GM12878 (cell line): ENCODE data around the gene LASP1. TPM values are rescaled to one million over a fixed set of nuclear protein-coding genes. Genes with fewer than 3 reads are reported as not detected.

Source experiments
- ATAC-seq: fragments of 200-7000 bp; cut with Tn5 transposase; 3 replicates; pipeline ENCODE4 v1.9.1; 2020; ENCODE audit warnings: mild to moderate bottlenecking, moderate library complexity
- BruUV-seq: library from RNA; stranded (reverse); fragments of 400-500 nt; replicated peaks from 2 replicates; lab custom pipeline; 2021; lab: Mats Ljungman, UMichigan
- CTCF ChIA-PET: fragments of 300-600 bp; sonication (Branson Sonifier 250); formaldehyde crosslinking; extraction: SDS; loops from one replicate; lab custom pipeline; 2021; ENCODE audit warnings: inconsistent platforms; lab: Yijun Ruan, JAX
- POLR2A ChIA-PET: fragments of 350-600 bp; formaldehyde crosslinking; extraction: SDS; loops from one replicate; lab custom pipeline; 2021; ENCODE audit warnings: inconsistent platforms; lab: Charles Lee
- RAD21 ChIA-PET: fragments of 300-600 bp; sonication (Branson Sonifier 250); formaldehyde crosslinking; loops from one replicate; lab custom pipeline; 2023; ENCODE audit warnings: antibody characterized with exemption; ENCODE audit not compliant: unreplicated experiment; lab: Charles Lee
- SMC1A ChIA-PET: fragments of 300-600 bp; sonication (Branson Sonifier 250); formaldehyde crosslinking; loops from one replicate; lab custom pipeline; 2023; ENCODE audit not compliant: unreplicated experiment, uncharacterized antibody; lab: Charles Lee
- DNase-seq: peaks from one replicate; pipeline ENCODE4 v3.0.0-alpha.2; 2011; ENCODE audit warnings: low read depth, low spot score
- FAIRE-seq: peaks from 3 replicates; lab custom pipeline; 2011; peaks lifted over from hg19 to GRCh38; lab: Jason Lieb, UNC
- H2AFZ ChIP-seq: 2 replicates; pipeline ENCODE4 v1.6.0; 2011; ENCODE audit warnings: low read depth, low read length, control low read depth; ENCODE audit not compliant: control insufficient read depth
- H3K27ac ChIP-seq: 2 replicates; pipeline ENCODE4 v1.5.1; 2011; ENCODE audit warnings: control low read depth; ENCODE audit not compliant: control insufficient read depth, insufficient read depth
- H3K27me3 ChIP-seq, 2 experiments: replicated peaks in 1 of 2; 2 replicates each; pipeline versions ENCODE4 v1.6.0 to v1.6.1; 2011; ENCODE audit warnings: low read length in 1 of 2; ENCODE audit not compliant: control insufficient read depth in 2 of 2, insufficient read depth in 2 of 2
- H3K36me3 ChIP-seq, 2 experiments: 2 replicates each; pipeline ENCODE4 v1.5.1; 2011; ENCODE audit warnings: low read length in 1 of 2; ENCODE audit not compliant: control insufficient read depth in 2 of 2, insufficient read depth in 2 of 2
- H3K4me1 ChIP-seq: 2 replicates; pipeline ENCODE4 v1.6.1; 2011; ENCODE audit warnings: mild to moderate bottlenecking, low read length, moderate library complexity, mixed read lengths; ENCODE audit not compliant: control insufficient read depth, insufficient read depth
- H3K4me2 ChIP-seq: 2 replicates; pipeline ENCODE4 v1.6.0; 2011; ENCODE audit warnings: control low read depth; ENCODE audit not compliant: control insufficient read depth, insufficient read depth
- H3K4me3 ChIP-seq: fragments of 200-600 bp; sonication (generic); 2 replicates; pipeline ENCODE4 v1.5.1; 2016
- H3K79me2 ChIP-seq: 2 replicates; pipeline ENCODE4 v1.6.0; 2011; ENCODE audit warnings: low read length; ENCODE audit not compliant: control insufficient read depth, insufficient read depth
- H3K9ac ChIP-seq: 2 replicates; pipeline ENCODE4 v1.8.0; 2011; ENCODE audit warnings: low read length, control low read depth, mixed read lengths; ENCODE audit not compliant: control insufficient read depth, insufficient read depth
- H3K9me3 ChIP-seq: replicated peaks from 3 replicates; pipeline ENCODE4 v1.5.1; 2011; ENCODE audit warnings: mild to moderate bottlenecking, low read length; ENCODE audit not compliant: control insufficient read depth, insufficient read depth
- H4K20me1 ChIP-seq: 2 replicates; pipeline ENCODE4 v1.6.0; 2011; ENCODE audit not compliant: control insufficient read depth, insufficient read depth
- EP300 ChIP-seq, 2 experiments: fragments of 150-350 bp in 1 of 2; IDR thresholded peaks; 2 replicates each; pipeline ENCODE4 v1.6.1; 2011 to 2012; ENCODE audit warnings: low read depth in 2 of 2, low read length in 2 of 2, borderline replicate concordance in 1 of 2, improper control_type of control experiment in 1 of 2, inconsistent platforms in 1 of 2; ENCODE audit not compliant: control insufficient read depth in 1 of 2
- POLR2AphosphoS5 ChIP-seq: IDR thresholded peaks from 2 replicates; pipeline ENCODE4 v1.6.1; 2011; ENCODE audit warnings: mild to moderate bottlenecking, low read length, inconsistent platforms
- REST ChIP-seq: IDR thresholded peaks from 2 replicates; pipeline ENCODE4 v1.6.1; 2012; ENCODE audit warnings: mild to moderate bottlenecking, low read depth, low read length
- SMC3 ChIP-seq: IDR thresholded peaks from 2 replicates; pipeline ENCODE4 v1.6.1; 2011; ENCODE audit warnings: low read length, improper control_type of control experiment, borderline replicate concordance
- WGBS: methylation state at CpG from one replicate; pipeline ENCODE4 v1.1.6; 2016; ENCODE audit warnings: low lambda C conversion rate; ENCODE audit not compliant: insufficient replicate concordance, insufficient coverage; ENCODE audit errors: missing lambda C conversion rate; 5-methylcytosine and 5-hydroxymethylcytosine counted together
- in situ Hi-C: fragments of 300-500 bp; cut with MboI; formaldehyde crosslinking; loops from 9 replicates; pipeline ENCODE4 v1.14.3; 2018; ENCODE audit warnings: mixed read lengths
- intact Hi-C: fragments of 100-400 bp; cut with micrococcal nuclease; formaldehyde crosslinking; loops from one replicate; pipeline ENCODE4 v1.14.2; 2022; ENCODE audit not compliant: unreplicated experiment
- polyA plus RNA-seq, 11 experiments: library from polyadenylated mRNA; depleted of rRNA in 4 of 11; unstranded in 6 of 11; stranded (reverse) in 5 of 11; fragments of >200 nt; fragmentation: Nextera tagmentation in 4 of 11; fragmentation: Illumina TruSeq in 1 of 11; extraction: Ambion mirVana in 4 of 11; extraction: Trizol in 1 of 11; gene quantifications; 1 replicate in 1 of 11; 2 replicates in 10 of 11; pipeline versions ENCODE4 v1.2.1 to v1.2.3, GENCODE V29; 2011 to 2016; ENCODE audit warnings: inconsistent platforms in 2 of 11, missing spikeins in 2 of 11, low read depth in 1 of 11
- total RNA-seq, 4 experiments: library from RNA; depleted of rRNA in 3 of 4; stranded (reverse); fragments of >200 nt in 3 of 4; fragmentation: Illumina TruSeq in 1 of 4; extraction: Trizol in 1 of 4; gene quantifications; 2 replicates each; pipeline versions ENCODE4 v1.2.1 to v1.2.3, GENCODE V29; 2013 to 2021
- TF ChIP-seq, protein P1 (sequence below): IDR thresholded peaks from 2 replicates; pipeline ENCODE4 v1.6.1; 2012; ENCODE audit warnings: low read depth, low read length, improper control_type of control experiment
- TF ChIP-seq, protein P2 (sequence below): IDR thresholded peaks from 2 replicates; pipeline ENCODE4 v1.6.1; 2012; ENCODE audit warnings: improper control_type of control experiment, low read depth, low read length; ENCODE audit not compliant: insufficient replicate concordance

LASP1 gene
- total and polyA plus RNA-seq, 10 of the 15 experiments (the other 5 are each of a cell fraction or from before 2014, with no cell fraction given): 21.0 to 114 (median 59.3) TPM

DNA sequence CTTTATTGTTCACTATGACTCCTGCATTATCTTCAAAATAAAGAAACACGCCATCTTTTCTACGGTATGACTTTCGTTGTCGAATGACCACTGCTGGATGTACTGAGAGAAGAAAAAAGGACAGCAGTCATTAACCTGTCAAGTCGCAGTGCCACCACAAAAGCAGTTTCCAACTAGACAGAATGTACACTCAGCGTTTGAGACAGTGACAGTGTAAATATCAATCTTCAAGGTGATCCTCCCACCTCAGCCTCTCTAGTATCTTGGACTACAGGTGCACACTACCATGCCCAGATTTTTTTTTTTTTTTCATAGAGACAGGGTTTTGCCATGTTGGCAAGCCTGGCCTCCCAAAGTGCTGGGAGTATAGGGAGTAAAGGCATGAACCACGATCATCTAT lies 19.5 kb upstream of the LASP1 start:
- peaks cover 8 to 47% of the 10 kb centered on the region in 2 experiments for H3K36me3 ChIP-seq
- SMC1A ChIA-PET: interaction anchor here (2.2 kb wide), 1 partner anchor 25 kb away, joined by 7 read pairs; the partner anchor contains the start of gene CWC25
- peaks cover 16% of the 10 kb centered on the region; the same call in 1 of the 2 replicates for H4K20me1 ChIP-seq
- intact Hi-C loops: no loop called here
- TF ChIP-seq SMC3: no peak
- TF ChIP-seq, protein P1, sequence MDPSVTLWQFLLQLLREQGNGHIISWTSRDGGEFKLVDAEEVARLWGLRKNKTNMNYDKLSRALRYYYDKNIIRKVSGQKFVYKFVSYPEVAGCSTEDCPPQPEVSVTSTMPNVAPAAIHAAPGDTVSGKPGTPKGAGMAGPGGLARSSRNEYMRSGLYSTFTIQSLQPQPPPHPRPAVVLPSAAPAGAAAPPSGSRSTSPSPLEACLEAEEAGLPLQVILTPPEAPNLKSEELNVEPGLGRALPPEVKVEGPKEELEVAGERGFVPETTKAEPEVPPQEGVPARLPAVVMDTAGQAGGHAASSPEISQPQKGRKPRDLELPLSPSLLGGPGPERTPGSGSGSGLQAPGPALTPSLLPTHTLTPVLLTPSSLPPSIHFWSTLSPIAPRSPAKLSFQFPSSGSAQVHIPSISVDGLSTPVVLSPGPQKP: no peak
- TF ChIP-seq, protein P2, sequence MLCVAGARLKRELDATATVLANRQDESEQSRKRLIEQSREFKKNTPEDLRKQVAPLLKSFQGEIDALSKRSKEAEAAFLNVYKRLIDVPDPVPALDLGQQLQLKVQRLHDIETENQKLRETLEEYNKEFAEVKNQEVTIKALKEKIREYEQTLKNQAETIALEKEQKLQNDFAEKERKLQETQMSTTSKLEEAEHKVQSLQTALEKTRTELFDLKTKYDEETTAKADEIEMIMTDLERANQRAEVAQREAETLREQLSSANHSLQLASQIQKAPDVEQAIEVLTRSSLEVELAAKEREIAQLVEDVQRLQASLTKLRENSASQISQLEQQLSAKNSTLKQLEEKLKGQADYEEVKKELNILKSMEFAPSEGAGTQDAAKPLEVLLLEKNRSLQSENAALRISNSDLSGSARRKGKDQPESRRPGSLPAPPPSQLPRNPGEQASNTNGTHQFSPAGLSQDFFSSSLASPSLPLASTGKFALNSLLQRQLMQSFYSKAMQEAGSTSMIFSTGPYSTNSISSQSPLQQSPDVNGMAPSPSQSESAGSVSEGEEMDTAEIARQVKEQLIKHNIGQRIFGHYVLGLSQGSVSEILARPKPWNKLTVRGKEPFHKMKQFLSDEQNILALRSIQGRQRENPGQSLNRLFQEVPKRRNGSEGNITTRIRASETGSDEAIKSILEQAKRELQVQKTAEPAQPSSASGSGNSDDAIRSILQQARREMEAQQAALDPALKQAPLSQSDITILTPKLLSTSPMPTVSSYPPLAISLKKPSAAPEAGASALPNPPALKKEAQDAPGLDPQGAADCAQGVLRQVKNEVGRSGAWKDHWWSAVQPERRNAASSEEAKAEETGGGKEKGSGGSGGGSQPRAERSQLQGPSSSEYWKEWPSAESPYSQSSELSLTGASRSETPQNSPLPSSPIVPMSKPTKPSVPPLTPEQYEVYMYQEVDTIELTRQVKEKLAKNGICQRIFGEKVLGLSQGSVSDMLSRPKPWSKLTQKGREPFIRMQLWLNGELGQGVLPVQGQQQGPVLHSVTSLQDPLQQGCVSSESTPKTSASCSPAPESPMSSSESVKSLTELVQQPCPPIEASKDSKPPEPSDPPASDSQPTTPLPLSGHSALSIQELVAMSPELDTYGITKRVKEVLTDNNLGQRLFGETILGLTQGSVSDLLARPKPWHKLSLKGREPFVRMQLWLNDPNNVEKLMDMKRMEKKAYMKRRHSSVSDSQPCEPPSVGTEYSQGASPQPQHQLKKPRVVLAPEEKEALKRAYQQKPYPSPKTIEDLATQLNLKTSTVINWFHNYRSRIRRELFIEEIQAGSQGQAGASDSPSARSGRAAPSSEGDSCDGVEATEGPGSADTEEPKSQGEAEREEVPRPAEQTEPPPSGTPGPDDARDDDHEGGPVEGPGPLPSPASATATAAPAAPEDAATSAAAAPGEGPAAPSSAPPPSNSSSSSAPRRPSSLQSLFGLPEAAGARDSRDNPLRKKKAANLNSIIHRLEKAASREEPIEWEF: no peak
- no peak for TF ChIP-seq EP300 (IDR thresholded peaks at IDR 0.05; ENCODE audit: borderline replicate concordance in 1 of 2, control insufficient read depth in 1 of 2, low read depth in 2 of 2, low read length in 2 of 2)
- no peak for TF ChIP-seq REST
- TF ChIP-seq POLR2AphosphoS5: peak; percentile 78; the same call in 1 of the 2 replicates
- TF ChIP-seq, all 136 proteins: peak for 1
- H3K4me3 ChIP-seq: peak overlapping the region; percentile 88
- in situ Hi-C loops: no loop called here
- peak overlapping the region; percentile 94 for H3K4me2 ChIP-seq
- no TSS peak for BruUV-seq
- POLR2A ChIA-PET: interaction anchor here (1.5 to 1.7 kb wide), 2 partner anchors 21 to 25 kb away, joined by 3 to 6 read pairs; partner anchors contain the start of gene CWC25
- H3K4me1 ChIP-seq: peaks cover 14% of the 10 kb centered on the region; the same call in 1 of the 2 replicates
- H3K27ac ChIP-seq: no peak overlapping the region
- no peak overlapping the region for H2AFZ ChIP-seq
- ATAC-seq: no peak
- no peaks in the 10 kb centered on the region for H3K9me3 ChIP-seq
- peaks cover 36% of the 10 kb centered on the region for H3K79me2 ChIP-seq
- DNase-seq: no peak
- no peaks in the 10 kb centered on the region for H3K27me3 ChIP-seq
- H3K9ac ChIP-seq: peak overlapping the region; percentile 88; the same call in 1 of the 2 replicates
- no peak for FAIRE-seq
- WGBS: 82% methylated on average over 7 of the region's 7 CpGs
- RAD21 ChIA-PET: interaction anchor here (0.5 kb wide), 2 partner anchors 13 to 308 kb away, joined by 3 to 4 read pairs; no protein-coding TSS in a partner anchor
- CTCF ChIA-PET: no interaction called here
